GM12864 (cell line): Measurements from ENCODE around the gene PTPRD.

ENCODE experiments used
- DNase-seq: peaks from one replicate; pipeline ENCODE4 v3.0.0-alpha.2; 2011; ENCODE audit warnings: low read depth
- H3K4me3 ChIP-seq: 2 replicates; pipeline ENCODE4 v1.5.1; 2011; ENCODE audit warnings: mild to moderate bottlenecking, low read depth, low read length, control low read depth
- TF ChIP-seq, protein P1 (sequence below): IDR thresholded peaks from 2 replicates; pipeline ENCODE4 v1.5.1; 2011; ENCODE audit warnings: low read depth, mild to moderate bottlenecking, moderate library complexity, low read length, control low read depth, inconsistent platforms; ENCODE audit errors: missing control alignments

PTPRD gene

DNA sequence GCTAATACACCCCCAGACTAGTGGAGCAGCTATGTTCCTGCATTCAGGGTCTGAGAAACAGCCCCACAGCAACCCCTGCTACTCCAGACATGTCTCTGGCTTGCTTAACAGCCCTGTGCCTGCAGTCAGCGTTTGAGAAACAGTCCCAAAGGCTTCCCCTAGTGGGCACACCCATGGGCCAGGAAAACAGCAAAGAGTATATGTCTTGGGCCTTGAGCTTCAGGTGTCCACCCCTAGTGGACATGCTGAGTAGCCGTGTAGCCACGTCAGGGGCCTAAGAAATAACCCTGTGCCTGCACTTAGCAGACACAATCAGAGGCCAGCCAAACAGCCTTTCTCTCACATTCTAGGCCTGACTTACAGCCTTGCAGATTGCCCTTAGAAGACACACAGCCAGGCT is 698.6 kb downstream of the PTPRD start:
- TF ChIP-seq, protein P1, sequence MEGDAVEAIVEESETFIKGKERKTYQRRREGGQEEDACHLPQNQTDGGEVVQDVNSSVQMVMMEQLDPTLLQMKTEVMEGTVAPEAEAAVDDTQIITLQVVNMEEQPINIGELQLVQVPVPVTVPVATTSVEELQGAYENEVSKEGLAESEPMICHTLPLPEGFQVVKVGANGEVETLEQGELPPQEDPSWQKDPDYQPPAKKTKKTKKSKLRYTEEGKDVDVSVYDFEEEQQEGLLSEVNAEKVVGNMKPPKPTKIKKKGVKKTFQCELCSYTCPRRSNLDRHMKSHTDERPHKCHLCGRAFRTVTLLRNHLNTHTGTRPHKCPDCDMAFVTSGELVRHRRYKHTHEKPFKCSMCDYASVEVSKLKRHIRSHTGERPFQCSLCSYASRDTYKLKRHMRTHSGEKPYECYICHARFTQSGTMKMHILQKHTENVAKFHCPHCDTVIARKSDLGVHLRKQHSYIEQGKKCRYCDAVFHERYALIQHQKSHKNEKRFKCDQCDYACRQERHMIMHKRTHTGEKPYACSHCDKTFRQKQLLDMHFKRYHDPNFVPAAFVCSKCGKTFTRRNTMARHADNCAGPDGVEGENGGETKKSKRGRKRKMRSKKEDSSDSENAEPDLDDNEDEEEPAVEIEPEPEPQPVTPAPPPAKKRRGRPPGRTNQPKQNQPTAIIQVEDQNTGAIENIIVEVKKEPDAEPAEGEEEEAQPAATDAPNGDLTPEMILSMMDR = no peak
- DNase-seq = no peak
- no peak overlapping the region for H3K4me3 ChIP-seq

DNA sequence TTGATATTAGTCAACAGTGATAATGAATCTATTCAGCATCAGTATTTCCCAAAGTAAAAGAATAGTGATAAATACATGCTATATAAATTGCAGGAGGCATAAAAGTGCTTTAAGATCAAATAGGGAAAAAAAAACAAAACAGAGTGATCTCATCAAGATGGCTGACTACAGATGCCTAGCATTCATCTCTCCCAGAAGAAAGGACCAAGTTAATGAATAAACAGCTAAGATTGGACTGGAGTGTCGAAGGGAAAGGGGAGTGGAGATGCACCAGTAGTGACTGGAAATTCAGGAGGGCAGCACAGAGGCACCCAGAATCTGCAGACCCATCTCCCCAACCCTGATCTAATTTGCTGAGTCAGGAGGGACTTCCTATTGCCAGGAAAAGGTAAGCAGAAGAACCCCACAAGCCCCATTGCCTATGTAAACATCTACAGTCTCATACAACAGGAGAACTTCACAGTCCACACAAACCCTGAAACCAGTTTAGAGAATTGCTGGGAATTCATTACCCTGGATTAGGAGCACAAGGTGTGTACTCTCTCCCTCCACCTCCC is 699.4 kb downstream of the PTPRD start:
- DNase-seq = no peak
- TF ChIP-seq, protein P1 = no peak
- H3K4me3 ChIP-seq = no peak overlapping the region

DNA sequence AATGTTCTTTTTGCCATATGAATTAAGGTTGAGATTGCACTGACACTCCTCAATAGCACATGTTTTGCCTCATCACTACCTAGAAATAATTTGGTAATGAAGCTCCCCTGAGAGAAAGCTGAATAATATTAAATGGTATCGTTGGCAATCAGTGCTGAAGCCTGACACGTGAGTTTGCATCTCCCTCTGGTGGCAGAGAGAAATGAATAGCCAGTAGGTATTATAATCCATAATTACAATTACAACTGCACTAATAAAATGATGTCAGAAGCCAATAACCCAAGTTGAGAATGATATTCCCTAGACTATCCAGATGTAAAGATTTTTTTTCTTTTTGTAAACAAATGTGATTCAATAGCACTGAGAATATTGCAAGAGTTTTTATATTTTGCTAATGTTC is 700.3 kb downstream of the PTPRD start:
- H3K4me3 ChIP-seq = no peak overlapping the region
- TF ChIP-seq, protein P1 = peak; percentile 11
- DNase-seq = no peak

GRCh38 chr9:9905736-9906135 is 707.1 kb downstream of the PTPRD start:
- DNase-seq = no peak
- TF ChIP-seq, protein P1 = no peak
- no peak overlapping the region for H3K4me3 ChIP-seq

- H3K4me3 ChIP-seq = no peak overlapping the region
- TF ChIP-seq, protein P1 = no peak
- DNase-seq = no peak
Measured at GRCh38 chr9:9904041-9904440, 708.8 kb downstream of the PTPRD start.

DNA sequence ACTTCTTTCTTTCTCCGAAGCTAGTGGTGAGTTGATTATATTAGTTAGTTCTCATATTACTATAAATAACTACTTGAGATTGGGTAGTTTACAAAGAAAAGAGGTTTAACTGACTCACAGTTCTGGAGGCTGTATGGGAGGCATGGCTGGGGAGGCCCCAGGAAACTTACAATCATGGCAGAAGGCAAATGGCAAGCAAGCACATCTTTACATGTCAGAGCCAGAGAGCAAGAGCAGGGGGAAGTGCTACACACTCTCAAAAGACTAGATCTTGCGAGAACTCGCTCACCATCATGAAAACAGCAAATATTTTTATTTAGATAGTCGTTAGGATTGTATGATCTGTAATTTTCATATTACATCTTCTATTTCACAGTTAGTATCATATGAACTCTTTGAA is 711.2 kb downstream of the PTPRD start:
- TF ChIP-seq, protein P1 = no peak
- no peak for DNase-seq
- H3K4me3 ChIP-seq = no peak overlapping the region

GRCh38 chr9:9893837-9894236 is 719.0 kb downstream of the PTPRD start:
- TF ChIP-seq, protein P1 = no peak
- DNase-seq = no peak
- no peak overlapping the region for H3K4me3 ChIP-seq
